ENCODE measurements around the gene SNX6.
"Not testable (repeated sequence)": the region's sequence is repeated elsewhere in the genome, so short reads cannot be mapped to it uniquely, and the experiment has no call there.

The SNX6 gene

DNA sequence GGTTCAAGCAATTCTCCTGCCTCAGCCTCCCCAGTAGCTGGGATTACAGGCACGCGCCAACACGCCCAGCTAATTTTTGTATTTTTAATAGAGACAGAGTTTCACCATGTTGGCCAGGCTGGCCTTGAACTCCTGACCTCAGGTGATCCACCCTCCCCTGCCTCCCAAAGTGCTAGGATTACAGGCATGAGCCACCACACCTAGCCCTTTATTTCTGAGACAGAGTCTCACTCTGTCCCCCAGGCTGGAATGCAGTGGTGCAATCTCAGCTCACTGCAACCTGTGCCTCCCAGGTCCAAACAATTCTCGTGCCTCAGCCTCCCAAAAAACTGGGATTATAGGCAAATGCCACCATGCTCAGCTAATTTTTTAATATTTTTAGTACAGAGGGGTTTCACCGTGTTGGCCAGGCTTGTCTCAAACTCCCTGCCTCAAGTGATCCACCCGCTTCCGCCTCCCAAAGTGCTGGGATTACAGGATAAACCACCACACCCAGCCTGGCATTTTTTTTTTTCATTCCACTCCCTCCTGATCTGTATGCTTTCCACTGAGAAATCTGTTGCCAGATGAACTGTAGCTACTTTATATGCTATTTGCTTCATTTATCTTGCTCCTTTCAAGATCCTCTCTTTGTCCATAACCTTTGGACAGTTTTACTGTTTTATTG lies 109.5 kb downstream of the SNX6 start:
- not testable (repeated sequence) for DNase-seq

All from kidney glomerular epithelial cell (primary cell).